ENCODE data around the gene CRELD2.

GRCh38 chr22:49949914-49950292, 31.5 kb downstream of the CRELD2 start:
- TF ChIP-seq POLR2AphosphoS5 (IDR thresholded peaks at IDR 0.05; ENCODE audit: low read depth, low read length) (no peak), POLR2A (IDR thresholded peaks at IDR 0.05; ENCODE audit: low read depth, low read length) (no peak), TAF1 (IDR thresholded peaks at IDR 0.05; ENCODE audit: low read depth, low read length) (no peak), SPI1 (IDR thresholded peaks at IDR 0.05; ENCODE audit: low read depth, low read length) (no peak), PAX5 (IDR thresholded peaks at IDR 0.05; ENCODE audit: insufficient read depth, low read length, severe bottlenecking) (no peak), POU2F2 (IDR thresholded peaks at IDR 0.05; ENCODE audit: low read depth, low read length) (no peak)

Data from GM12891 (cell line).